Glutamatergic neuron (in vitro differentiated cells): ENCODE results near the gene SSBP4. TPM values are rescaled to one million over a fixed set of nuclear protein-coding genes. Genes with fewer than 3 reads are reported as not detected.

Experiments
- DNase-seq: peaks from one replicate; pipeline ENCODE4 v3.0.0; 2022
- H3K27ac Mint-ChIP-seq: one replicate; pipeline ENCODE4 v1.8.0; 2020; ENCODE audit warnings: mild to moderate bottlenecking, mixed read lengths, inconsistent platforms; ENCODE audit not compliant: unreplicated experiment
- H3K27me3 Mint-ChIP-seq: one replicate; pipeline ENCODE4 v1.8.0; 2020; ENCODE audit warnings: mild to moderate bottlenecking, moderate library complexity, mixed read lengths, inconsistent platforms; ENCODE audit not compliant: unreplicated experiment
- H3K36me3 Mint-ChIP-seq: one replicate; pipeline ENCODE4 v1.8.0; 2020; ENCODE audit warnings: mild to moderate bottlenecking, mixed read lengths, inconsistent platforms; ENCODE audit not compliant: unreplicated experiment
- H3K4me1 Mint-ChIP-seq: one replicate; pipeline ENCODE4 v1.8.0; 2020; ENCODE audit warnings: mild to moderate bottlenecking, low read depth, mixed read lengths, inconsistent platforms; ENCODE audit not compliant: unreplicated experiment
- H3K4me3 Mint-ChIP-seq: one replicate; pipeline ENCODE4 v1.8.0; 2020; ENCODE audit warnings: mild to moderate bottlenecking, mixed read lengths, inconsistent platforms; ENCODE audit not compliant: unreplicated experiment
- H3K9me3 Mint-ChIP-seq: one replicate; pipeline ENCODE4 v1.8.0; 2020; ENCODE audit warnings: mild to moderate bottlenecking, moderate library complexity, mixed read lengths, inconsistent platforms; ENCODE audit not compliant: unreplicated experiment
- CTCF ChIP-seq: fragments of 200-600 bp; sonication (generic); IDR thresholded peaks from one replicate; pipeline ENCODE4 v1.5.0; 2021; ENCODE audit not compliant: partially characterized antibody, unreplicated experiment
- microRNA-seq: library from miRNA; unstranded; fragments of <30 nt; microRNA quantifications from one replicate; pipeline ENCODE4, GENCODE V29; 2020; ENCODE audit not compliant: unreplicated experiment
- total RNA-seq: library from RNA; stranded (reverse); fragmentation: NEBNext Ultra II Directional; extraction: Animal tissue kit (Norgen Biotek cat#: 25700); gene quantifications from one replicate; pipeline ENCODE4 v1.2.1, GENCODE V29; 2021; ENCODE audit not compliant: unreplicated experiment

The SSBP4 gene
- total RNA-seq, 1 donor from 2014 or later: 177 TPM

GRCh38 chr19:18481505-18482222 is 62.5 kb downstream of the SSBP4 start:
- peaks cover 22% of the 10 kb centered on the region for H3K9me3 Mint-ChIP-seq
- peaks cover 23% of the 10 kb centered on the region for H3K27me3 Mint-ChIP-seq
- H3K36me3 Mint-ChIP-seq: peaks cover 5% of the 10 kb centered on the region
- no peak for DNase-seq
- no peak overlapping the region for H3K4me3 Mint-ChIP-seq
- H3K4me1 Mint-ChIP-seq: peaks cover 43% of the 10 kb centered on the region
- no peak overlapping the region for H3K27ac Mint-ChIP-seq
- no peak for TF ChIP-seq CTCF

GRCh38 chr19:18483119-18483890 is 64.1 kb downstream of the SSBP4 start:
- no peak overlapping the region for H3K27ac Mint-ChIP-seq
- no peak overlapping the region for H3K4me3 Mint-ChIP-seq
- DNase-seq: no peak
- H3K27me3 Mint-ChIP-seq: peaks cover 15% of the 10 kb centered on the region
- peaks cover 30% of the 10 kb centered on the region for H3K4me1 Mint-ChIP-seq
- no peak for TF ChIP-seq CTCF
- peaks cover 9% of the 10 kb centered on the region for H3K9me3 Mint-ChIP-seq
- H3K36me3 Mint-ChIP-seq: no peaks in the 10 kb centered on the region

Small RNAs within 50 kb of the gene (microRNA-seq; reads per million reads assigned to microRNA genes)
- gene MIR3189: not detected

Other genes starting within 250 kb of the SSBP4 start
- gene IFI30, start 245.6 kb upstream of the SSBP4 start, total RNA-seq: 0.76 TPM
- gene MPV17L2, start 226.2 kb upstream of the SSBP4 start, total RNA-seq: 17.9 TPM
- 77.4 TPM for gene RAB3A, start 215.4 kb upstream of the SSBP4 start, total RNA-seq
- 69.8 TPM for gene PDE4C, start 193.0 kb upstream of the SSBP4 start, total RNA-seq
- gene IQCN, start 144.9 kb upstream of the SSBP4 start, total RNA-seq: 23.6 TPM
- 341 TPM for gene JUND, start 137.8 kb upstream of the SSBP4 start, total RNA-seq
- gene LSM4, start 96.3 kb upstream of the SSBP4 start, total RNA-seq: 137 TPM
- gene PGPEP1, start 78.8 kb upstream of the SSBP4 start, total RNA-seq: 25.6 TPM
- gene GDF15, start 33.2 kb upstream of the SSBP4 start, total RNA-seq: 8.9 TPM
- gene LRRC25, start 21.8 kb upstream of the SSBP4 start, total RNA-seq: not detected
- gene ISYNA1, start 18.7 kb downstream of the SSBP4 start, total RNA-seq: 111 TPM
- 11.6 TPM for gene ELL, start 102.7 kb downstream of the SSBP4 start, total RNA-seq
- gene FKBP8, start 124.2 kb downstream of the SSBP4 start, total RNA-seq: 203 TPM
- gene KXD1, start 138.5 kb downstream of the SSBP4 start, total RNA-seq: 71.3 TPM
- 826 TPM for gene UBA52, start 152.5 kb downstream of the SSBP4 start, total RNA-seq
- 54.3 TPM for gene REX1BD, start 169.4 kb downstream of the SSBP4 start, total RNA-seq
- gene CRLF1, start 187.4 kb downstream of the SSBP4 start, total RNA-seq: 55.3 TPM
- gene TMEM59L, start 193.5 kb downstream of the SSBP4 start, total RNA-seq: 92.3 TPM
- 12.0 TPM for gene KLHL26, start 217.6 kb downstream of the SSBP4 start, total RNA-seq